ENCODE results near the gene ITGB7. TPM values are rescaled to one million over a fixed set of nuclear protein-coding genes. Genes with fewer than 3 reads are reported as not detected.
"Not testable (repeated sequence)": the region's sequence is repeated elsewhere in the genome, so short reads cannot be mapped to it uniquely, and the experiment has no call there.

Gene ITGB7
- total RNA-seq, 1 experiment from 2014 or later: 1.1 TPM

- POLR2A ChIA-PET: interaction anchor here (0.7 kb wide), 1 partner anchor 10 kb away, joined by 3 read pairs; the partner anchor contains the start of gene ZNF740
These were observed 36.8 kb downstream of the ITGB7 start for GRCh38 chr12:53170215-53170614.

GRCh38 chr12:53169644-53170043 lies 37.4 kb downstream of the ITGB7 start:
- no TSS peak for BruUV-seq (replicated peaks)
- no peak overlapping the region for H3K4me3 Mint-ChIP-seq (ENCODE audit: unreplicated experiment)
- no peaks in the 10 kb centered on the region for H3K27me3 Mint-ChIP-seq (ENCODE audit: insufficient read depth, unreplicated experiment)
- H3K9me3 ChIP-seq: no peaks in the 10 kb centered on the region
- ChIA-PET CTCF (no interaction called here), POLR2A (no interaction called here)
- H3K36me3 Mint-ChIP-seq (ENCODE audit: insufficient read depth, unreplicated experiment): no peaks in the 10 kb centered on the region
- H3K4me3 ChIP-seq (ENCODE audit: low read depth, low read length): no peak overlapping the region
- H3K4me1 Mint-ChIP-seq (ENCODE audit: low read depth, unreplicated experiment): peaks cover under 1% of the 10 kb centered on the region
- H3K9me3 Mint-ChIP-seq (ENCODE audit: unreplicated experiment): no peaks in the 10 kb centered on the region
- no peaks in the 10 kb centered on the region for H3K27me3 ChIP-seq (replicated peaks; ENCODE audit: control insufficient read depth, insufficient read depth, low read length)
- no peaks in the 10 kb centered on the region for H3K36me3 ChIP-seq (ENCODE audit: control insufficient read depth, insufficient read depth, low read length)
- intact Hi-C loops (cut with micrococcal nuclease; ENCODE audit: unreplicated experiment): no loop called here
- TF ChIP-seq, protein P1, sequence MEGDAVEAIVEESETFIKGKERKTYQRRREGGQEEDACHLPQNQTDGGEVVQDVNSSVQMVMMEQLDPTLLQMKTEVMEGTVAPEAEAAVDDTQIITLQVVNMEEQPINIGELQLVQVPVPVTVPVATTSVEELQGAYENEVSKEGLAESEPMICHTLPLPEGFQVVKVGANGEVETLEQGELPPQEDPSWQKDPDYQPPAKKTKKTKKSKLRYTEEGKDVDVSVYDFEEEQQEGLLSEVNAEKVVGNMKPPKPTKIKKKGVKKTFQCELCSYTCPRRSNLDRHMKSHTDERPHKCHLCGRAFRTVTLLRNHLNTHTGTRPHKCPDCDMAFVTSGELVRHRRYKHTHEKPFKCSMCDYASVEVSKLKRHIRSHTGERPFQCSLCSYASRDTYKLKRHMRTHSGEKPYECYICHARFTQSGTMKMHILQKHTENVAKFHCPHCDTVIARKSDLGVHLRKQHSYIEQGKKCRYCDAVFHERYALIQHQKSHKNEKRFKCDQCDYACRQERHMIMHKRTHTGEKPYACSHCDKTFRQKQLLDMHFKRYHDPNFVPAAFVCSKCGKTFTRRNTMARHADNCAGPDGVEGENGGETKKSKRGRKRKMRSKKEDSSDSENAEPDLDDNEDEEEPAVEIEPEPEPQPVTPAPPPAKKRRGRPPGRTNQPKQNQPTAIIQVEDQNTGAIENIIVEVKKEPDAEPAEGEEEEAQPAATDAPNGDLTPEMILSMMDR (IDR thresholded peaks at IDR 0.05; ENCODE audit: insufficient read depth in 1 of 2, low read depth in 1 of 2, low read length in 1 of 2, severe bottlenecking in 1 of 2, unreplicated experiment in 1 of 2): no peak
- DNase-seq: no peak
- H3K27ac Mint-ChIP-seq (ENCODE audit: unreplicated experiment): no peak overlapping the region
- H3K4me1 ChIP-seq: peaks cover 3% of the 10 kb centered on the region

More at GRCh38 chr12:53170215-53170614, 36.8 kb downstream of the ITGB7 start:
- no peaks in the 10 kb centered on the region for H3K36me3 ChIP-seq (ENCODE audit: control insufficient read depth, insufficient read depth, low read length)
- no peaks in the 10 kb centered on the region for H3K36me3 Mint-ChIP-seq (ENCODE audit: insufficient read depth, unreplicated experiment)
- H3K4me3 Mint-ChIP-seq (ENCODE audit: unreplicated experiment): no peak overlapping the region
- H3K4me1 ChIP-seq: peaks cover 9% of the 10 kb centered on the region
- no peak for DNase-seq
- no peak overlapping the region for H3K4me3 ChIP-seq (ENCODE audit: low read depth, low read length)
- intact Hi-C loops (cut with micrococcal nuclease; ENCODE audit: unreplicated experiment): no loop called here
- H3K27ac Mint-ChIP-seq (ENCODE audit: unreplicated experiment): no peak overlapping the region
- H3K27me3 Mint-ChIP-seq (ENCODE audit: insufficient read depth, unreplicated experiment): no peaks in the 10 kb centered on the region
- TF ChIP-seq, protein P1 (IDR thresholded peaks at IDR 0.05; ENCODE audit: insufficient read depth in 1 of 2, low read depth in 1 of 2, low read length in 1 of 2, severe bottlenecking in 1 of 2, unreplicated experiment in 1 of 2): no peak
- CTCF ChIA-PET: no interaction called here
- H3K27me3 ChIP-seq (replicated peaks; ENCODE audit: control insufficient read depth, insufficient read depth, low read length): no peaks in the 10 kb centered on the region
- peaks cover 7% of the 10 kb centered on the region for H3K4me1 Mint-ChIP-seq (ENCODE audit: low read depth, unreplicated experiment)
- no peaks in the 10 kb centered on the region for H3K9me3 Mint-ChIP-seq (ENCODE audit: unreplicated experiment)
- no peaks in the 10 kb centered on the region for H3K9me3 ChIP-seq
- no TSS peak for BruUV-seq (replicated peaks)

DNA sequence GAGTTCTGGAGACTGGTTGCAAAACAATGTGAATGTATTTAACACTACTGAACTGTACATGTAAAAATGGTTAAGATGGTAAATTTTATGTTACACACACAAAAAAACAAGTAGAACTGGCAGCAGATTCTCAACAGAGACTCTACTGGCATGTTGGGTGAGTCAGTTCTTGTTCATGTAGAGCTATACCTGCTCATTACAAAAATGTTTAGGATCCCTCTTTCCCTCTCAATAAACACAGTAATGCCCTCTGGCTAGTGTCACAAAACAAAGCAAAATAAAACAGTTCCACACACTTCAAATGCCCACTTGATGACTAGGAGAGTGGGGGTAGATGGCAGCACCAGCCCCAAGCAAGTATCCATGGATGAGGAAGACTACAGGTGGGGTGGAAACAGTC lies 40.2 kb downstream of the ITGB7 start:
- Mint-ChIP-seq H3K27ac (ENCODE audit: unreplicated experiment) (no peak overlapping the region), H3K27me3 (ENCODE audit: insufficient read depth, unreplicated experiment) (no peaks in the 10 kb centered on the region), H3K36me3 (ENCODE audit: insufficient read depth, unreplicated experiment) (no peaks in the 10 kb centered on the region), H3K9me3 (ENCODE audit: unreplicated experiment) (no peaks in the 10 kb centered on the region), H3K4me1 (ENCODE audit: low read depth, unreplicated experiment) (no peaks in the 10 kb centered on the region), H3K4me3 (ENCODE audit: unreplicated experiment) (no peak overlapping the region)
- no peaks in the 10 kb centered on the region for H3K9me3 ChIP-seq
- no TSS peak for BruUV-seq (replicated peaks)
- H3K4me3 ChIP-seq (ENCODE audit: low read depth, low read length): no peak overlapping the region
- TF ChIP-seq, protein P1 (IDR thresholded peaks at IDR 0.05; ENCODE audit: insufficient read depth in 1 of 2, low read depth in 1 of 2, low read length in 1 of 2, severe bottlenecking in 1 of 2, unreplicated experiment in 1 of 2): no peak
- H3K4me1 ChIP-seq: no peaks in the 10 kb centered on the region
- no peaks in the 10 kb centered on the region for H3K36me3 ChIP-seq (ENCODE audit: control insufficient read depth, insufficient read depth, low read length)
- intact Hi-C loops (cut with micrococcal nuclease; ENCODE audit: unreplicated experiment): no loop called here
- no peak for DNase-seq
- POLR2A ChIA-PET: no interaction called here
- CTCF ChIA-PET: no interaction called here
- H3K27me3 ChIP-seq (replicated peaks; ENCODE audit: control insufficient read depth, insufficient read depth, low read length): no peaks in the 10 kb centered on the region

DNA sequence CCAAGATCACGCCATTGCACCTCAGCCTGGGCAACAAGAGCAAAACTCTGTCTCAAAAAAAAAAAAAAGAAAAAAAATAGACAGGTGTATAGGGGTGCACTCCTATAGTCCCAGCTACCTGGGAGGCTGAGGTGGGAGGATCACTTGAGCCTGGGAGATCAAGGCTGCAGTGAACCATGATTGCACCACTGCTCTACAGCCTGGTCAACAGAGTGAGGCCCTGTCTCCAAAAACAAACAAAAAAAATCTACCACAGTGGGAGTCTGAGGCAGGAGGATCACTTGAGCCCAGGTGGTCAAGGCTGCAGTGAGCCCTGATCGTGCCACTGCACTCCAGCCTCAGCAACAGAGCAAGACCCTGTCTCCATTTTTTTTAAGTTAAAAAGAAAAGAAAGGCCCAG lies 44.0 kb downstream of the ITGB7 start:
- H3K9me3 Mint-ChIP-seq (ENCODE audit: unreplicated experiment); H3K9me3 ChIP-seq; CTCF ChIA-PET; H3K36me3 Mint-ChIP-seq (ENCODE audit: insufficient read depth, unreplicated experiment); BruUV-seq (replicated peaks); H3K36me3 ChIP-seq (ENCODE audit: control insufficient read depth, insufficient read depth, low read length); POLR2A ChIA-PET; intact Hi-C loops (cut with micrococcal nuclease; ENCODE audit: unreplicated experiment); DNase-seq; H3K27ac Mint-ChIP-seq (ENCODE audit: unreplicated experiment); H3K27me3 ChIP-seq (replicated peaks; ENCODE audit: control insufficient read depth, insufficient read depth, low read length); H3K4me3 ChIP-seq (ENCODE audit: low read depth, low read length); H3K27me3 Mint-ChIP-seq (ENCODE audit: insufficient read depth, unreplicated experiment); H3K4me1 ChIP-seq; H3K4me3 Mint-ChIP-seq (ENCODE audit: unreplicated experiment): not testable (repeated sequence)
- H3K4me1 Mint-ChIP-seq (ENCODE audit: low read depth, unreplicated experiment): peaks cover 11% of the 10 kb centered on the region

All from Caco-2 (cell line).